HL-60/S4 (cell line): ENCODE data around the gene MPP7.

Source experiments
- in situ Hi-C: fragments of 300-500 bp; cut with MboI; formaldehyde crosslinking; loops from 2 replicates; pipeline ENCODE4 v1.14.3; 2022; ENCODE audit warnings: low sequenced_read_pairs

The MPP7 gene

DNA sequence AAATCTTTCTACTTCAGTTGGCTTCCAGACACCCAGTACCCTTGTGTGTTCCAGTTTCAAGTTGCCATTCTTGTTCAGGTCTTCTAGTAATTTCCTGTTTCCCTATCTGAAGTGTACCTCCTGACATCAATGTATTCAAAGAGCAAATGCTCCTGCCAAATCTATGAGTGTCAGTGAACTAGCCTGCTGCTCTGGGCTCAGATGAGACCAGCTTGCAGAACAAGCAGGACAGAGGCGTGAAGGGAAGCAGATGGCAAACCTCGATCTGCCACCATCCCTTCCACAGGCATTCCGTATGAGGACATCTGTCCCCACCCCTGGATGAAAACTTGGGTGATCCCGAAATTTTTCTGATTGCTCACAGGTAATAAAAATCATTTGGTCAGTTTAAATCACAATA lies 4.4 kb upstream of the MPP7 start:
- in situ Hi-C loops = no loop called here

- in situ Hi-C loops = no loop called here
These were observed 2.7 kb upstream of the MPP7 start for GRCh38 chr10:28305553-28305952.

GRCh38 chr10:28304032-28304571 lies 1.2 kb upstream of the MPP7 start:
- in situ Hi-C loops = no loop called here

- in situ Hi-C loops = no loop called here
These were observed 739 bp downstream of the MPP7 start for GRCh38 chr10:28302012-28302637.

- in situ Hi-C loops = no loop called here
These were observed 2.8 kb downstream of the MPP7 start for GRCh38 chr10:28300027-28300426.

- in situ Hi-C loops = no loop called here
These were observed 3.9 kb downstream of the MPP7 start for GRCh38 chr10:28298951-28299350.

GRCh38 chr10:28296023-28296422 lies 6.8 kb downstream of the MPP7 start:
- in situ Hi-C loops = no loop called here

GRCh38 chr10:28295336-28295735 lies 7.5 kb downstream of the MPP7 start:
- in situ Hi-C loops = no loop called here

GRCh38 chr10:28294809-28295208 lies 8.1 kb downstream of the MPP7 start:
- in situ Hi-C loops = no loop called here

GRCh38 chr10:28294169-28294532 lies 8.7 kb downstream of the MPP7 start:
- in situ Hi-C loops = no loop called here

GRCh38 chr10:28293236-28294168 lies 9.4 kb downstream of the MPP7 start:
- in situ Hi-C loops = no loop called here

- in situ Hi-C loops = no loop called here
These were observed 11.0 kb downstream of the MPP7 start for GRCh38 chr10:28291881-28292297.

GRCh38 chr10:28285816-28286215 lies 17.0 kb downstream of the MPP7 start:
- in situ Hi-C loops = no loop called here

GRCh38 chr10:28284126-28284525 lies 18.7 kb downstream of the MPP7 start:
- in situ Hi-C loops = no loop called here

DNA sequence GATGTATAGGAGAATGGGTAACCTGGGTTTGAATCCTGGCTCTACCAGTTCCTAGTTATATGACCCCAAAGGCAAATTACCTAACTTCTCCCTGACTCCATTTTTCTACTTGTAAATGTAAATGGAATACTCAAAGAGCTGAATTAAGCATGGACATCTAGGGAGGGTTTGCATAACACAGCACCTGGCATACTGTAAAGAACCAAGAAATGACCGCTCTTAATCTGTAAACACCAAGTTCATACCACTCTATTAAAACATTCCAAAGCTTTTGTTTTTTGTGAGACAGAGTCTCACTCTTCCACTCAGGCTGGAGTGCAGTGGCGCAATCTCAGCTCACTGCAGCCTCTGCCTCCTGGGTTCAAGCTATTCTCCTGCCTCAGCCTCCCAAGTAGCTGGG lies 19.6 kb downstream of the MPP7 start:
- in situ Hi-C loops = no loop called here

DNA sequence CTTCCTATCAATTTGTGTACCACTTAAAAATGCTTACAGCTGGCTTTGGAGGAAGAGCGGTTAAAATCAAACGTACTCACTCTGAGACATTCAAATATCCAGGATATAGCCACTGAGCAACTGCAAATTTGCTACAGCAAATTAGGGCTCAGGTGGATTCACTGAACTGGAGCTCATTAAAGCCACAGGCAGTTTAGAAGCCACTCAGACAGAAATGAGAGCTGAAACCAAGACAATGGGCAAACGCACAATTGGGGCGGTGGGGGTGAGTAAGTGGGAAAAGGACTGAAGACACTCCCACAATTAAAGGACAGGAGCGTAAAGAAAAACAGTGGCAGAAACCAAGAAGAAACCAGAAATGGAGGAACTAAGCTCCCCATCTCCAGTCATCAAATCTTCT lies 20.5 kb downstream of the MPP7 start:
- in situ Hi-C loops = no loop called here

DNA sequence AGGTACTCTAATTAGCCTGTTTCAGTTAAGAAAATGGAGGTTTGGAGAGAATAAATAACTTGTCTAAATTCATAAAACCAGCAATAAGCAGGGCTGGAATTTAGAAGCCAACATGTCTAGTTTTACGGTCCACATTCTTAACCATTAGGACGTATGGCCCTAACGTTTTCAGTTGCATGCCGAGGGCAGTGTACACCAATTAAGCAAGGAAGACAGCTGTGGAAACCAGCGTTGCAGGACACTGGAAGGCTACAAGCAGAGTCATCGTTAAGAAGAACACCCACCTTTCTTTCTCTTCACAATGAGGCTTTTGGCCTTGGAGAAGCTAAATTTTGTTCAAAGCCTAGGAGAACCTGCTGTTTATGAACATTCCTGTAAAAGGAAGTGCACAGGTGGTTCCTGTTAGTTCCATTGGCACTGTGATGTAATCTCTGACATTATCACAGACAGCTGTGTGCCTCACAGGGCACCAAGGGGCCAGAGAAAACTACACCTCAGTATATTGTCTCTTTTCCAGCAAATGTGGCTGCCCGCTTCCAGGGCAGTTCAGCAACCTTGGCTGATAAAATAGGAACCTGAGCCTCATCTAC lies 21.0 kb downstream of the MPP7 start:
- in situ Hi-C loops = no loop called here

- in situ Hi-C loops = no loop called here
These were observed 22.2 kb downstream of the MPP7 start for GRCh38 chr10:28280652-28281051.

DNA sequence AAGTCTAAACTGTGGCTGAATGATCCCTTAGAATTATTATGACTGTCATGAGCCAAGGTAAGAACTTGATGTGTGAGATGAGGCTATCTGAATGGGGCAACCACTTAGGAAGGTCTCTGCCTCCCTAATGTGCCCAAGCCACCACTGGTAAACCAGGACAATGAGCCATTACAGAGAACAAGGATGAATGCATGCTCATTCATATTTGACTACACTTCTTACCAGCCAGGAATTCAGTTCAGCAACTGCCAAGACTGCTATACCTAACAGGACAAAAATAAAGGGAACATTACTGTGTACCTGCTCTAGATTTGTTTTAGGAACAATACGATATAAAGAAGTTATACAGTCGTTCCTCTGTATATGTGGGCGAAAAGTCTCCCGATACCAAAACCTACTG lies 23.0 kb downstream of the MPP7 start:
- in situ Hi-C loops = no loop called here

- in situ Hi-C loops = no loop called here
These were observed 24.0 kb downstream of the MPP7 start for GRCh38 chr10:28278842-28279241.

- in situ Hi-C loops = no loop called here
These were observed 26.5 kb downstream of the MPP7 start for GRCh38 chr10:28276384-28276783.

DNA sequence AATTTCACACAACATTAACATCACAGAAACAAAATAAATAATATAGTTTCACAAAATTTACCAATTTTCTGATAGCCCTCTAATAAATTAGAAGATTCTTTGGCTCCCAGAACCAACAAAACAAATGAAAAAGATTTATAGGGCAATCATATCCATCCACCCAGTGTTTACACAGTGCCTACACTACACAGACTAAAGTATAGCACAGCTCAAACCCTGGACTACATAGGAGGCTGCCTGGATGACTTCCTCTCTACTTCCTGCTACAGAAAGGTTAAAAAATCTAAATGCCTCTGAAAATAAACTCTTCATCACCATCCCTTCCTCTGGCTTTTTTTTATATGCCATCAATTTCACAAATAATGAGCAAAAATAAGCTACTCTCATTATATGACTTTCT lies 28.4 kb downstream of the MPP7 start:
- in situ Hi-C loops = no loop called here
